GM12878 (cell line): ENCODE measurements around the gene CCDC71L. TPM values are rescaled to one million over a fixed set of nuclear protein-coding genes. Genes with fewer than 3 reads are reported as not detected.

Experiments
- ATAC-seq: fragments of 200-7000 bp; cut with Tn5 transposase; 3 replicates; pipeline ENCODE4 v1.9.1; 2020; ENCODE audit warnings: mild to moderate bottlenecking, moderate library complexity
- BruUV-seq: library from RNA; stranded (reverse); fragments of 400-500 nt; replicated peaks from 2 replicates; lab custom pipeline; 2021; lab: Mats Ljungman, UMichigan
- CTCF ChIA-PET: fragments of 300-600 bp; sonication (Branson Sonifier 250); formaldehyde crosslinking; extraction: SDS; loops from one replicate; lab custom pipeline; 2021; ENCODE audit warnings: inconsistent platforms; lab: Yijun Ruan, JAX
- POLR2A ChIA-PET: fragments of 350-600 bp; formaldehyde crosslinking; extraction: SDS; loops from one replicate; lab custom pipeline; 2021; ENCODE audit warnings: inconsistent platforms; lab: Charles Lee
- RAD21 ChIA-PET: fragments of 300-600 bp; sonication (Branson Sonifier 250); formaldehyde crosslinking; loops from one replicate; lab custom pipeline; 2023; ENCODE audit warnings: antibody characterized with exemption; ENCODE audit not compliant: unreplicated experiment; lab: Charles Lee
- SMC1A ChIA-PET: fragments of 300-600 bp; sonication (Branson Sonifier 250); formaldehyde crosslinking; loops from one replicate; lab custom pipeline; 2023; ENCODE audit not compliant: unreplicated experiment, uncharacterized antibody; lab: Charles Lee
- DNase-seq: peaks from one replicate; pipeline ENCODE4 v3.0.0-alpha.2; 2011; ENCODE audit warnings: low read depth, low spot score
- FAIRE-seq: peaks from 3 replicates; lab custom pipeline; 2011; peaks lifted over from hg19 to GRCh38; lab: Jason Lieb, UNC
- H2AFZ ChIP-seq: 2 replicates; pipeline ENCODE4 v1.6.0; 2011; ENCODE audit warnings: low read depth, low read length, control low read depth; ENCODE audit not compliant: control insufficient read depth
- H3K27ac ChIP-seq: 2 replicates; pipeline ENCODE4 v1.5.1; 2011; ENCODE audit warnings: control low read depth; ENCODE audit not compliant: control insufficient read depth, insufficient read depth
- H3K27me3 ChIP-seq, 2 experiments: replicated peaks in 1 of 2; 2 replicates each; pipeline versions ENCODE4 v1.6.0 to v1.6.1; 2011; ENCODE audit warnings: low read length in 1 of 2; ENCODE audit not compliant: control insufficient read depth in 2 of 2, insufficient read depth in 2 of 2
- H3K36me3 ChIP-seq, 2 experiments: 2 replicates each; pipeline ENCODE4 v1.5.1; 2011; ENCODE audit warnings: low read length in 1 of 2; ENCODE audit not compliant: control insufficient read depth in 2 of 2, insufficient read depth in 2 of 2
- H3K4me1 ChIP-seq: 2 replicates; pipeline ENCODE4 v1.6.1; 2011; ENCODE audit warnings: mild to moderate bottlenecking, low read length, moderate library complexity, mixed read lengths; ENCODE audit not compliant: control insufficient read depth, insufficient read depth
- H3K4me2 ChIP-seq: 2 replicates; pipeline ENCODE4 v1.6.0; 2011; ENCODE audit warnings: control low read depth; ENCODE audit not compliant: control insufficient read depth, insufficient read depth
- H3K4me3 ChIP-seq: fragments of 200-600 bp; sonication (generic); 2 replicates; pipeline ENCODE4 v1.5.1; 2016
- H3K79me2 ChIP-seq: 2 replicates; pipeline ENCODE4 v1.6.0; 2011; ENCODE audit warnings: low read length; ENCODE audit not compliant: control insufficient read depth, insufficient read depth
- H3K9ac ChIP-seq: 2 replicates; pipeline ENCODE4 v1.8.0; 2011; ENCODE audit warnings: low read length, control low read depth, mixed read lengths; ENCODE audit not compliant: control insufficient read depth, insufficient read depth
- H3K9me3 ChIP-seq: replicated peaks from 3 replicates; pipeline ENCODE4 v1.5.1; 2011; ENCODE audit warnings: mild to moderate bottlenecking, low read length; ENCODE audit not compliant: control insufficient read depth, insufficient read depth
- H4K20me1 ChIP-seq: 2 replicates; pipeline ENCODE4 v1.6.0; 2011; ENCODE audit not compliant: control insufficient read depth, insufficient read depth
- ATF2 ChIP-seq: IDR thresholded peaks from 2 replicates; pipeline ENCODE4 v1.6.1; 2012; ENCODE audit warnings: low read length, inconsistent platforms
- CEBPB ChIP-seq, 2 experiments: fragments of 150-350 bp in 1 of 2; IDR thresholded peaks; 2 replicates each; pipeline ENCODE4 v1.6.1; 2012 to 2014; ENCODE audit warnings: low read depth in 2 of 2, low read length in 2 of 2, borderline replicate concordance in 1 of 2, inconsistent platforms in 1 of 2
- CHD4 ChIP-seq: fragments of 200-600 bp; sonication (generic); IDR thresholded peaks from 2 replicates; pipeline ENCODE4 v1.6.1; 2016; ENCODE audit warnings: mild to moderate bottlenecking
- ETV6 ChIP-seq, 2 experiments: fragments of 450-650 bp in 1 of 2; IDR thresholded peaks in 1 of 2; conservative IDR thresholded peaks in 1 of 2; 2 replicates each; pipeline ENCODE4 v1.6.1; 2014; ENCODE audit warnings: antibody characterized with exemption in 1 of 2, borderline replicate concordance in 1 of 2, low read depth in 1 of 2, mild to moderate bottlenecking in 1 of 2, moderate library complexity in 1 of 2
- EZH2 ChIP-seq: IDR thresholded peaks from 2 replicates; pipeline ENCODE4 v1.6.1; 2012; ENCODE audit warnings: low read depth, mild to moderate bottlenecking, control low read depth, inconsistent platforms, low read length, borderline replicate concordance; ENCODE audit not compliant: control insufficient read depth
- GATAD2B ChIP-seq: fragments of 450-650 bp; conservative IDR thresholded peaks from 2 replicates; pipeline ENCODE4 v1.6.1; 2017; ENCODE audit warnings: low read depth, mild to moderate bottlenecking, moderate library complexity
- HSF1 ChIP-seq: fragments of 150-350 bp; IDR thresholded peaks from 2 replicates; pipeline ENCODE4 v1.6.1; 2014; ENCODE audit warnings: mild to moderate bottlenecking, low read depth, low read length
- IRF5 ChIP-seq: fragments of 450-650 bp; IDR thresholded peaks from 2 replicates; pipeline ENCODE4 v1.6.1; 2017; ENCODE audit warnings: borderline replicate concordance
- JUND ChIP-seq: IDR thresholded peaks from 2 replicates; pipeline ENCODE4 v1.6.1; 2012; ENCODE audit warnings: low read depth, mild to moderate bottlenecking, low read length, improper control_type of control experiment, moderate library complexity
- MYC ChIP-seq: IDR thresholded peaks from 2 replicates; pipeline ENCODE4 v1.6.1; 2011; ENCODE audit warnings: mild to moderate bottlenecking, low read length, moderate library complexity, inconsistent platforms; ENCODE audit not compliant: insufficient read depth, insufficient replicate concordance, insufficient read length, severe bottlenecking
- PAX5 ChIP-seq: IDR thresholded peaks from 2 replicates; pipeline ENCODE4 v1.6.1; 2011; ENCODE audit warnings: low read depth, low read length, borderline replicate concordance
- RUNX3 ChIP-seq: IDR thresholded peaks from 2 replicates; pipeline ENCODE4 v1.6.1; 2012; ENCODE audit warnings: low read length, inconsistent platforms
- SMC3 ChIP-seq: IDR thresholded peaks from 2 replicates; pipeline ENCODE4 v1.6.1; 2011; ENCODE audit warnings: low read length, improper control_type of control experiment, borderline replicate concordance
- SREBF2 ChIP-seq: IDR thresholded peaks from 2 replicates; pipeline ENCODE4 v1.6.1; 2012; ENCODE audit warnings: mild to moderate bottlenecking, low read length
- TAF1 ChIP-seq: IDR thresholded peaks from 2 replicates; pipeline ENCODE4 v1.6.1; 2011; ENCODE audit warnings: mild to moderate bottlenecking, low read depth, low read length, borderline replicate concordance
- TCF3 ChIP-seq: IDR thresholded peaks from 2 replicates; pipeline ENCODE4 v1.6.1; 2012; ENCODE audit warnings: low read depth, mild to moderate bottlenecking, low read length, borderline replicate concordance; ENCODE audit not compliant: insufficient read depth
- USF1 ChIP-seq: IDR thresholded peaks from 2 replicates; pipeline ENCODE4 v1.6.1; 2011; ENCODE audit warnings: borderline replicate concordance, low read depth, mild to moderate bottlenecking, moderate library complexity, mixed read lengths, low read length; ENCODE audit not compliant: insufficient read depth; ENCODE audit errors: extremely low read length
- ZNF274 ChIP-seq: IDR thresholded peaks from one replicate; pipeline ENCODE4 v1.8.0; 2011; ENCODE audit not compliant: insufficient read length, insufficient read depth
- WGBS: methylation state at CpG from one replicate; pipeline ENCODE4 v1.1.6; 2016; ENCODE audit warnings: low lambda C conversion rate; ENCODE audit not compliant: insufficient replicate concordance, insufficient coverage; ENCODE audit errors: missing lambda C conversion rate; 5-methylcytosine and 5-hydroxymethylcytosine counted together
- in situ Hi-C: fragments of 300-500 bp; cut with MboI; formaldehyde crosslinking; loops from 9 replicates; pipeline ENCODE4 v1.14.3; 2018; ENCODE audit warnings: mixed read lengths
- intact Hi-C: fragments of 100-400 bp; cut with micrococcal nuclease; formaldehyde crosslinking; loops from one replicate; pipeline ENCODE4 v1.14.2; 2022; ENCODE audit not compliant: unreplicated experiment
- polyA plus RNA-seq, 11 experiments: library from polyadenylated mRNA; depleted of rRNA in 4 of 11; unstranded in 6 of 11; stranded (reverse) in 5 of 11; fragments of >200 nt; fragmentation: Nextera tagmentation in 4 of 11; fragmentation: Illumina TruSeq in 1 of 11; extraction: Ambion mirVana in 4 of 11; extraction: Trizol in 1 of 11; gene quantifications; 1 replicate in 1 of 11; 2 replicates in 10 of 11; pipeline versions ENCODE4 v1.2.1 to v1.2.3, GENCODE V29; 2011 to 2016; ENCODE audit warnings: inconsistent platforms in 2 of 11, missing spikeins in 2 of 11, low read depth in 1 of 11
- total RNA-seq, 4 experiments: library from RNA; depleted of rRNA in 3 of 4; stranded (reverse); fragments of >200 nt in 3 of 4; fragmentation: Illumina TruSeq in 1 of 4; extraction: Trizol in 1 of 4; gene quantifications; 2 replicates each; pipeline versions ENCODE4 v1.2.1 to v1.2.3, GENCODE V29; 2013 to 2021

CCDC71L gene
- total and polyA plus RNA-seq, 10 of the 15 experiments (the other 5 are each of a cell fraction or from before 2014, with no cell fraction given): 1.1 to 20.7 (median 3.8) TPM

GRCh38 chr7:106641416-106641815 lies 19.5 kb downstream of the CCDC71L start:
- H3K36me3 ChIP-seq: no peaks in the 10 kb centered on the region
- SMC1A ChIA-PET: interaction anchor here (1.4 to 2.5 kb wide), 3 partner anchors 16 to 464 kb away, joined by 4 to 8 read pairs (median 5); no protein-coding TSS in a partner anchor
- 73% methylated on average over 3 of the region's 3 CpGs for WGBS
- DNase-seq: no peak
- FAIRE-seq: no peak
- no peaks in the 10 kb centered on the region for H3K4me1 ChIP-seq
- in situ Hi-C loops: no loop called here
- intact Hi-C loops: no loop called here
- H3K4me2 ChIP-seq: no peak overlapping the region
- no peak for TF ChIP-seq TCF3
- no peak for TF ChIP-seq RUNX3
- TF ChIP-seq GATAD2B: no peak
- TF ChIP-seq CHD4: no peak
- no peak for TF ChIP-seq SMC3
- TF ChIP-seq CEBPB (IDR thresholded peaks at IDR 0.05; ENCODE audit: borderline replicate concordance in 1 of 2, low read depth in 2 of 2, low read length in 2 of 2): no peak
- TF ChIP-seq EZH2: no peak
- no peak for TF ChIP-seq PAX5
- no peak for TF ChIP-seq USF1
- TF ChIP-seq ETV6 (conservative IDR thresholded peaks at IDR 0.05 in 1 of 2, IDR thresholded peaks at IDR 0.05 in 1 of 2; ENCODE audit: borderline replicate concordance in 1 of 2, low read depth in 1 of 2): no peak
- TF ChIP-seq MYC: no peak
- TF ChIP-seq ZNF274: no peak
- TF ChIP-seq TAF1: no peak
- TF ChIP-seq JUND: no peak
- TF ChIP-seq SREBF2: no peak
- no peak for TF ChIP-seq ATF2
- TF ChIP-seq HSF1: no peak
- no peak for TF ChIP-seq IRF5
- H3K9ac ChIP-seq: no peak overlapping the region
- ATAC-seq: no peak
- H3K79me2 ChIP-seq: no peaks in the 10 kb centered on the region
- POLR2A ChIA-PET: interaction anchor here (1.1 kb wide), 1 partner anchor 19 kb away, joined by 3 read pairs; no protein-coding TSS in a partner anchor
- H3K4me3 ChIP-seq: no peak overlapping the region
- H3K9me3 ChIP-seq: no peaks in the 10 kb centered on the region
- no peak overlapping the region for H2AFZ ChIP-seq
- H3K27ac ChIP-seq: no peak overlapping the region
- RAD21 ChIA-PET: interaction anchor here (0.9 to 1.6 kb wide), 2 partner anchors 14 to 99 kb away, joined by 3 to 6 read pairs; no protein-coding TSS in a partner anchor
- H4K20me1 ChIP-seq: no peaks in the 10 kb centered on the region
- CTCF ChIA-PET: interaction anchor here (1.0 to 2.5 kb wide), 2 partner anchors 95 to 99 kb away, joined by 3 to 7 read pairs; no protein-coding TSS in a partner anchor
- BruUV-seq: no TSS peak
- no peaks in the 10 kb centered on the region for H3K27me3 ChIP-seq
